Parathyroid adenoma (tissue), 2 donors: ENCODE data around the gene RRP12.

Experiments
- H2AFZ ChIP-seq: fragments of 300-600 bp; sonication (generic); one replicate; pipeline ENCODE4 v1.7.0; 2017; ENCODE audit warnings: antibody characterized with exemption, mild to moderate bottlenecking
- H3K27ac ChIP-seq: fragments of 300-600 bp; sonication (generic); one replicate; pipeline ENCODE4 v1.7.0; 2017
- H3K27me3 ChIP-seq: fragments of 300-600 bp; sonication (generic); one replicate; pipeline ENCODE4 v1.7.0; 2017; ENCODE audit warnings: low read length; ENCODE audit not compliant: control insufficient read depth, insufficient read depth
- H3K36me3 ChIP-seq: fragments of 300-600 bp; sonication (generic); one replicate; pipeline ENCODE4 v1.7.0; 2017; ENCODE audit warnings: low read length; ENCODE audit not compliant: control insufficient read depth, insufficient read depth
- H3K4me1 ChIP-seq: fragments of 300-600 bp; sonication (generic); one replicate; pipeline ENCODE4 v1.7.0; 2017; ENCODE audit warnings: control low read depth
- H3K4me2 ChIP-seq: fragments of 300-600 bp; sonication (generic); one replicate; pipeline ENCODE4 v1.7.0; 2017; ENCODE audit warnings: low read length
- H3K4me3 ChIP-seq: fragments of 300-600 bp; sonication (generic); one replicate; pipeline ENCODE4 v1.7.0; 2017; ENCODE audit warnings: low read depth, low read length
- H3K79me2 ChIP-seq: fragments of 300-600 bp; sonication (generic); one replicate; pipeline ENCODE4 v1.7.0; 2017; ENCODE audit warnings: control low read depth
- H3K9ac ChIP-seq: fragments of 300-600 bp; sonication (generic); one replicate; pipeline ENCODE4 v1.7.0; 2017; ENCODE audit warnings: mild to moderate bottlenecking
- H3K9me3 ChIP-seq: fragments of 300-600 bp; sonication (generic); one replicate; pipeline ENCODE4 v1.7.0; 2017; ENCODE audit warnings: low read length; ENCODE audit not compliant: control insufficient read depth
- TF ChIP-seq, protein P1 (sequence below): fragments of 300-600 bp; sonication (generic); IDR thresholded peaks from one replicate; pipeline ENCODE4 v1.7.0; 2017; ENCODE audit warnings: antibody characterized with exemption, mild to moderate bottlenecking
- donor health status: primary hyperparathyroidism.

Gene RRP12

DNA sequence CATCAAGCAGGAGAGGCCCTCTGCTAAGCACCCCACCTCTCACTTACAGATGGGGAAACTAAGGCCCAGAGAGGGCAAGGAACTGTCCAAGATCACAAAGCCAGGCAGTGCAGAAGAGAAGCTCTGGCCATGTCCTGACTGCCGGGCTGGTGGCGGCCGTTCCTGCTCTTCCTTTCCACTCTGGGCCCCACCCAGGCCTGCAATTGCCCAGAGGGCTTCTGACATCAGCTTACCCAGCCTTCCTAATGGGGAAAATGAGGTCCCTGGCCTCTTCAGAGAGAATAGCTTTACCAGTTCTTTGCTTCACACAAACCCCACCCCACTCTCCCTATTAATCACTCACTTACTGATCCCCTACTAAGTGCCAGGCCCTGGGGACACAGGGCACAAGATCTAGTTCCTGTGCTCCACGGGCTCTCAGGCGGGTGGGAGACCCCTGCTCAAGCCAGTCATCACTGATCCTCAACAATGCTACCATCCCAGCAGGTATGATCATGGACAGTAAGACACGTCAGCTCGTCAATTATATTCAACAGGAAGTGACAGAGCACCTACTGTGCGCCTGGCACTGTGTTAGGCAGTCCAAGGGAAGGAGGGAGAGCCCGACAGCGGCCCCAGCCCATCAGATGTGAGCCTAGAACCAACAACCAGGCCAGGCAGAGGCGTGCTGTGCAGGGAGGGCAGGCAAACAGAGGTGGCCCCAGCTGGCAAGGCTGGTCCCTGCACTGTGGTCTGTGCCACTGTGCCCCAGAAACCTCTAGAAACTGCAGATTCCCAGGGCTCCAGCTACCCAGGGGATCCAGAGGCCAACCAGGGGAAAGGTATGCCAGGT is 40.2 kb downstream of the RRP12 start:
- Histone ChIP-seq H2AFZ (no peak overlapping the region), H3K79me2 (no peaks in the 10 kb centered on the region), H3K9me3 (no peaks in the 10 kb centered on the region), H3K27me3 (no peaks in the 10 kb centered on the region), H3K27ac (no peak overlapping the region), H3K4me3 (no peak overlapping the region), H3K9ac (no peak overlapping the region), H3K36me3 (no peaks in the 10 kb centered on the region), H3K4me1 (no peaks in the 10 kb centered on the region), H3K4me2 (no peak overlapping the region)
- TF ChIP-seq, protein P1, sequence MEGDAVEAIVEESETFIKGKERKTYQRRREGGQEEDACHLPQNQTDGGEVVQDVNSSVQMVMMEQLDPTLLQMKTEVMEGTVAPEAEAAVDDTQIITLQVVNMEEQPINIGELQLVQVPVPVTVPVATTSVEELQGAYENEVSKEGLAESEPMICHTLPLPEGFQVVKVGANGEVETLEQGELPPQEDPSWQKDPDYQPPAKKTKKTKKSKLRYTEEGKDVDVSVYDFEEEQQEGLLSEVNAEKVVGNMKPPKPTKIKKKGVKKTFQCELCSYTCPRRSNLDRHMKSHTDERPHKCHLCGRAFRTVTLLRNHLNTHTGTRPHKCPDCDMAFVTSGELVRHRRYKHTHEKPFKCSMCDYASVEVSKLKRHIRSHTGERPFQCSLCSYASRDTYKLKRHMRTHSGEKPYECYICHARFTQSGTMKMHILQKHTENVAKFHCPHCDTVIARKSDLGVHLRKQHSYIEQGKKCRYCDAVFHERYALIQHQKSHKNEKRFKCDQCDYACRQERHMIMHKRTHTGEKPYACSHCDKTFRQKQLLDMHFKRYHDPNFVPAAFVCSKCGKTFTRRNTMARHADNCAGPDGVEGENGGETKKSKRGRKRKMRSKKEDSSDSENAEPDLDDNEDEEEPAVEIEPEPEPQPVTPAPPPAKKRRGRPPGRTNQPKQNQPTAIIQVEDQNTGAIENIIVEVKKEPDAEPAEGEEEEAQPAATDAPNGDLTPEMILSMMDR = no peak

DNA sequence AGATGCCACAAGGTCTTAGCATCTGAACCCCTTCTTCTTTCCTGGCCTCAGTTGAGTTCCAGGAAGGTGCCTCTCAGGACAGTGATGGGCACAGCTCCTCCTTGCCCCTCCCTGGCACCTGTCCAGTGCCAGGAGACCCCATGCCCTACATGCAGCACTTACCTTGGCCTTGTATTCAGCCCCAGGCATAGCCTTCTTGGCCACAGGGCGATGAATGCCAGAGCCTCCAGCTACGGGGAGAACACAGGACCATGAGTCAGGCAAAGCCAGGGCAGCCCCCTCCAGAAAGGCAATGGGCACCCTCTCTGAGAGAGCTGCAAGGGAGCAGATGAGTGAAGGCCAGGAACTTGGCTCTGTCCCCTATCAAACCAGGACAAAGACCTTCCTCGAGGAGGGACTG is 42.4 kb downstream of the RRP12 start:
- H3K27ac ChIP-seq = no peak overlapping the region
- H3K36me3 ChIP-seq = no peaks in the 10 kb centered on the region
- no peak overlapping the region for H3K4me3 ChIP-seq
- no peak overlapping the region for H3K9ac ChIP-seq
- no peaks in the 10 kb centered on the region for H3K4me1 ChIP-seq
- H3K79me2 ChIP-seq = no peaks in the 10 kb centered on the region
- TF ChIP-seq, protein P1 = no peak
- H3K27me3 ChIP-seq = no peaks in the 10 kb centered on the region
- no peaks in the 10 kb centered on the region for H3K9me3 ChIP-seq
- H2AFZ ChIP-seq = no peak overlapping the region
- H3K4me2 ChIP-seq = no peak overlapping the region

DNA sequence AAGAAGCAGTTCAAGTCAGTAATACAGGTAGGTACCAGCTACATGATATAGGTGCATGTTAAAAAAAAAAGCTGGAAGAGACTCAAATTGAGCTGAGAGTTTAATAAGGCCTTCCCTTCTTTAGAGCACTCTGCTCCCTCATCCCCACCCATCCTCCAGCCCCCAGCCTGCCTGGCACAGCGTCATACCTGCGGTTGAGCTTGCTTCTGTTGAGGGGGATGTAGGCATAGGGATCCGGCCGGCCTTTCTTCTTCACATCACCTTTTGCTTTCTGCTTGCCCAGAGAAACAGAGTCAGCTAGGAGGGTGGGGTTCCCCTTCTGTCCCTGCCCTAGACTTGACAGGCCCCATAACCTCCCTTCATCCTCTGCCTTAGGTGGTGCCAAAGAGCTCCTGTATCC is 42.8 kb downstream of the RRP12 start:
- no peaks in the 10 kb centered on the region for H3K36me3 ChIP-seq
- no peaks in the 10 kb centered on the region for H3K4me1 ChIP-seq
- H3K4me3 ChIP-seq = no peak overlapping the region
- no peaks in the 10 kb centered on the region for H3K9me3 ChIP-seq
- no peaks in the 10 kb centered on the region for H3K79me2 ChIP-seq
- H3K27ac ChIP-seq = no peak overlapping the region
- TF ChIP-seq, protein P1 = no peak
- no peak overlapping the region for H3K4me2 ChIP-seq
- no peaks in the 10 kb centered on the region for H3K27me3 ChIP-seq
- H3K9ac ChIP-seq = no peak overlapping the region
- no peak overlapping the region for H2AFZ ChIP-seq

DNA sequence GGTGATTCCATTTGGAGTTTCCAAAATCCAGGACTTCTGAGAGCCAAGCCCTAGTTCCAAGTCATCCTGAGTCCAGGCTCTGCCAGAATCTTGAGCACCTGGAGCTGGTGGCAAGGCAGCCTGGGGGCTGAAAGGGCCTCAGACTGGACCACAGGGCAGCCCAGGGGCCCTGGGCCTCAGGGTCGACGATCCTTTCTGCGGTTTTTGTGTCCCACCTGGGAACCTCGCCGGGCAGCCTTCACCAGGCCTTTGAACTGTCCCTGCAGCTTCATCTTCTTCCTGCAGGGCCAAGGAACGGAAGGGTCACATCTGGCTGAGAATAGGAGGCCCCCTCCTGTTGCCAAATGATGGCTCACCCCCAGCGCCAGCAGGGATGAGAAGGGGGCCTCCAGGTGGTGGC is 44.2 kb downstream of the RRP12 start:
- H3K27ac ChIP-seq = no peak overlapping the region
- H3K27me3 ChIP-seq = no peaks in the 10 kb centered on the region
- no peaks in the 10 kb centered on the region for H3K36me3 ChIP-seq
- no peaks in the 10 kb centered on the region for H3K9me3 ChIP-seq
- H3K4me1 ChIP-seq = no peaks in the 10 kb centered on the region
- no peak overlapping the region for H3K4me2 ChIP-seq
- TF ChIP-seq, protein P1 = no peak
- H3K79me2 ChIP-seq = no peaks in the 10 kb centered on the region
- no peak overlapping the region for H2AFZ ChIP-seq
- H3K4me3 ChIP-seq = no peak overlapping the region
- H3K9ac ChIP-seq = no peak overlapping the region
